K562 (cell line): ENCODE data around the gene KDM2B. TPM values are rescaled to one million over a fixed set of nuclear protein-coding genes. Genes with fewer than 3 reads are reported as not detected.

ENCODE experiments used
- BACH1 ChIP-seq: fragments of 200-800 bp; sonication (Bioruptor generic); IDR thresholded peaks from 2 replicates; pipeline ENCODE4 v1.6.1; 2016; ENCODE audit warnings: missing genetic modification characterization, missing compliant biosample characterization
- BRD4 ChIP-seq: fragments of 200-600 bp; sonication (generic); IDR thresholded peaks from 2 replicates; pipeline ENCODE4 v1.6.1; 2017; ENCODE audit warnings: inconsistent platforms
- DPF2 ChIP-seq: fragments of 450-650 bp; IDR thresholded peaks from 2 replicates; pipeline ENCODE4 v1.6.1; 2016
- GATAD2B ChIP-seq: fragments of 450-650 bp; IDR thresholded peaks from 2 replicates; pipeline ENCODE4 v1.6.1; 2017; ENCODE audit warnings: mild to moderate bottlenecking, borderline replicate concordance
- MEIS2 ChIP-seq: fragments of 450-650 bp; IDR thresholded peaks from 2 replicates; pipeline ENCODE4 v1.6.1; 2014; ENCODE audit warnings: mild to moderate bottlenecking; ENCODE audit not compliant: partially characterized antibody
- NCOA1 ChIP-seq: fragments of 450-650 bp; IDR thresholded peaks from 2 replicates; pipeline ENCODE4 v1.6.1; 2016; ENCODE audit warnings: low read depth
- NEUROD1 ChIP-seq: fragments of 150-350 bp; IDR thresholded peaks from 2 replicates; pipeline ENCODE4 v1.6.1; 2014; ENCODE audit warnings: borderline replicate concordance, low read length, low read depth; ENCODE audit not compliant: partially characterized antibody
- POU5F1 ChIP-seq: fragments of 150-350 bp; IDR thresholded peaks from 2 replicates; pipeline ENCODE4 v1.6.1; 2014; ENCODE audit warnings: borderline replicate concordance, low read length, low read depth, mild to moderate bottlenecking; ENCODE audit not compliant: partially characterized antibody
- TRIM24 ChIP-seq, 2 experiments: fragments of 450-650 bp; IDR thresholded peaks; 2 replicates each; pipeline ENCODE4 v1.6.1; 2016
- ZSCAN29 ChIP-seq: fragments of 450-650 bp; IDR thresholded peaks from 2 replicates; pipeline ENCODE4 v1.6.1; 2017
- polyA plus RNA-seq, 8 experiments: library from polyadenylated mRNA; depleted of rRNA in 4 of 8; stranded (reverse) in 5 of 8; unstranded in 3 of 8; fragments of >200 nt; fragmentation: Nextera tagmentation in 2 of 8; fragmentation: Illumina TruSeq in 1 of 8; extraction: Ambion mirVana in 2 of 8; extraction: Trizol in 1 of 8; gene quantifications; 2 replicates each; pipeline versions ENCODE4 v1.2.1 to v1.2.3, GENCODE V29; 2011 to 2014; ENCODE audit warnings: inconsistent platforms in 1 of 8, missing spikeins in 1 of 8
- total RNA-seq, 7 experiments: library from RNA; depleted of rRNA in 6 of 7; stranded (reverse); fragments of >200 nt in 6 of 7; fragmentation: Illumina TruSeq in 2 of 7; extraction: Trizol in 2 of 7; gene quantifications; 2 replicates each; pipeline versions ENCODE4 v1.2.1 to v1.2.3, GENCODE V29; 2011 to 2021; ENCODE audit warnings: low replicate concordance in 1 of 7
- TF ChIP-seq, protein P1 (sequence below): fragments of 450-650 bp; formaldehyde crosslinking; IDR thresholded peaks from 2 replicates; pipeline ENCODE4 v1.4.0; 2022; ENCODE audit warnings: mild to moderate bottlenecking, moderate library complexity
- TF ChIP-seq, protein P2 (sequence below): fragments of 450-650 bp; IDR thresholded peaks from one replicate; pipeline ENCODE4 v1.6.1; 2018; ENCODE audit warnings: mild to moderate bottlenecking, moderate library complexity; ENCODE audit not compliant: partially characterized antibody
- TF ChIP-seq, protein P3 (sequence below): fragments of 250-450 bp; sonication (Bioruptor Pico); IDR thresholded peaks from 2 replicates; pipeline ENCODE4 v1.4.0; 2020
- TF ChIP-seq, protein P4 (sequence below): fragments of 450-650 bp; IDR thresholded peaks from 2 replicates; pipeline ENCODE4 v1.6.1; 2018; ENCODE audit not compliant: partially characterized antibody
- TF ChIP-seq, protein P5 (sequence below), 2 experiments: fragments of 450-650 bp; conservative IDR thresholded peaks; 2 replicates each; pipeline ENCODE4 v1.6.1; 2017; ENCODE audit warnings: mild to moderate bottlenecking in 2 of 2, moderate library complexity in 2 of 2

KDM2B gene
- total and polyA plus RNA-seq, 9 of the 15 experiments (the other 6 are each of a cell fraction or from before 2014, with no cell fraction given) = 7.4 to 50.5 (median 22.5) TPM

DNA sequence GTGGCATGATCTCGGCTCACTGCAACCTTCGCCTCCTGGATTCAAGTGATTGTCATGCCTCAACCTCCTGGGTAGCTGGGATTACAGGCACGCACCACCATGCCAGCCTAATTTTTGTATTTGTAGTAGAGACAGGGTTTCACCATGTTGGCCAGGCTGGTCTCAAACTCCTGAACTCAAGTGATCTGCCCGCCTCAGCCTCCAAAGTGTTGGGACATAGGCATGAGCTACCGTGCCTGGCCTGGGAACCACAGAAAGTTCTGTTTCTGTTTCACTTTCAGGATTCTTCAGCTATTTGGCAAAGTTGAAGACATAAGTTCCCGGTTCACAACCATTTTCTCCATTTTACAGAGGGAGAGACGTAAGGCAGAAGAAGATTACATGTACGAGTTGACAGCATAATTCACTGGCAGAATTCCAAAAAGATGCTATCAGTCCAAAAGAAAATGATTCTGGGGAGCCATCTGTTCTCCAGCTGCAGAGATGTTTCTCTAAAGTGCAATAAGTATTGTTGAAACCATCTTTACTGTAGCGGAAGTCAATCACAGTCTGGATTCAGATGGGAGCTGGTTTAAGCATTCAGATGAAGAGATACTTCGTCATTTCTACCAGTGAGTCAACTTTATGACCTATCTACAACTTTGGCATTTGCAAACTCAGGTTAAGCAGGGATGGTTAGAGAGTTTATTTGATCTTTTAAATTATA is 189.1 kb downstream of the KDM2B start (continued):
- TF ChIP-seq, protein P1, sequence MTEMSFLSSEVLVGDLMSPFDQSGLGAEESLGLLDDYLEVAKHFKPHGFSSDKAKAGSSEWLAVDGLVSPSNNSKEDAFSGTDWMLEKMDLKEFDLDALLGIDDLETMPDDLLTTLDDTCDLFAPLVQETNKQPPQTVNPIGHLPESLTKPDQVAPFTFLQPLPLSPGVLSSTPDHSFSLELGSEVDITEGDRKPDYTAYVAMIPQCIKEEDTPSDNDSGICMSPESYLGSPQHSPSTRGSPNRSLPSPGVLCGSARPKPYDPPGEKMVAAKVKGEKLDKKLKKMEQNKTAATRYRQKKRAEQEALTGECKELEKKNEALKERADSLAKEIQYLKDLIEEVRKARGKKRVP (CRISPR knock-in tag) = no peak
- TF ChIP-seq, protein P2, sequence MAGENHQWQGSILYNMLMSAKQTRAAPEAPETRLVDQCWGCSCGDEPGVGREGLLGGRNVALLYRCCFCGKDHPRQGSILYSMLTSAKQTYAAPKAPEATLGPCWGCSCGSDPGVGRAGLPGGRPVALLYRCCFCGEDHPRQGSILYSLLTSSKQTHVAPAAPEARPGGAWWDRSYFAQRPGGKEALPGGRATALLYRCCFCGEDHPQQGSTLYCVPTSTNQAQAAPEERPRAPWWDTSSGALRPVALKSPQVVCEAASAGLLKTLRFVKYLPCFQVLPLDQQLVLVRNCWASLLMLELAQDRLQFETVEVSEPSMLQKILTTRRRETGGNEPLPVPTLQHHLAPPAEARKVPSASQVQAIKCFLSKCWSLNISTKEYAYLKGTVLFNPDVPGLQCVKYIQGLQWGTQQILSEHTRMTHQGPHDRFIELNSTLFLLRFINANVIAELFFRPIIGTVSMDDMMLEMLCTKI = no peak
- TF ChIP-seq, protein P3, sequence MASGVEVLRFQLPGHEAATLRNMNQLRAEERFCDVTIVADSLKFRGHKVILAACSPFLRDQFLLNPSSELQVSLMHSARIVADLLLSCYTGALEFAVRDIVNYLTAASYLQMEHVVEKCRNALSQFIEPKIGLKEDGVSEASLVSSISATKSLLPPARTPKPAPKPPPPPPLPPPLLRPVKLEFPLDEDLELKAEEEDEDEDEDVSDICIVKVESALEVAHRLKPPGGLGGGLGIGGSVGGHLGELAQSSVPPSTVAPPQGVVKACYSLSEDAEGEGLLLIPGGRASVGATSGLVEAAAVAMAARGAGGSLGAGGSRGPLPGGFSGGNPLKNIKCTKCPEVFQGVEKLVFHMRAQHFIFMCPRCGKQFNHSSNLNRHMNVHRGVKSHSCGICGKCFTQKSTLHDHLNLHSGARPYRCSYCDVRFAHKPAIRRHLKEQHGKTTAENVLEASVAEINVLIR = no peak
- TF ChIP-seq ZSCAN29 (no peak), BRD4 (no peak), DPF2 (peak; percentile 69; the same call in 1 of the 2 replicates), TRIM24 (IDR thresholded peaks at IDR 0.05) (no peak), GATAD2B (no peak), MEIS2 (peak; percentile 67), POU5F1 (no peak), NEUROD1 (no peak), BACH1 (tag) (no peak), NCOA1 (peak; percentile 77)
- TF ChIP-seq, protein P4, sequence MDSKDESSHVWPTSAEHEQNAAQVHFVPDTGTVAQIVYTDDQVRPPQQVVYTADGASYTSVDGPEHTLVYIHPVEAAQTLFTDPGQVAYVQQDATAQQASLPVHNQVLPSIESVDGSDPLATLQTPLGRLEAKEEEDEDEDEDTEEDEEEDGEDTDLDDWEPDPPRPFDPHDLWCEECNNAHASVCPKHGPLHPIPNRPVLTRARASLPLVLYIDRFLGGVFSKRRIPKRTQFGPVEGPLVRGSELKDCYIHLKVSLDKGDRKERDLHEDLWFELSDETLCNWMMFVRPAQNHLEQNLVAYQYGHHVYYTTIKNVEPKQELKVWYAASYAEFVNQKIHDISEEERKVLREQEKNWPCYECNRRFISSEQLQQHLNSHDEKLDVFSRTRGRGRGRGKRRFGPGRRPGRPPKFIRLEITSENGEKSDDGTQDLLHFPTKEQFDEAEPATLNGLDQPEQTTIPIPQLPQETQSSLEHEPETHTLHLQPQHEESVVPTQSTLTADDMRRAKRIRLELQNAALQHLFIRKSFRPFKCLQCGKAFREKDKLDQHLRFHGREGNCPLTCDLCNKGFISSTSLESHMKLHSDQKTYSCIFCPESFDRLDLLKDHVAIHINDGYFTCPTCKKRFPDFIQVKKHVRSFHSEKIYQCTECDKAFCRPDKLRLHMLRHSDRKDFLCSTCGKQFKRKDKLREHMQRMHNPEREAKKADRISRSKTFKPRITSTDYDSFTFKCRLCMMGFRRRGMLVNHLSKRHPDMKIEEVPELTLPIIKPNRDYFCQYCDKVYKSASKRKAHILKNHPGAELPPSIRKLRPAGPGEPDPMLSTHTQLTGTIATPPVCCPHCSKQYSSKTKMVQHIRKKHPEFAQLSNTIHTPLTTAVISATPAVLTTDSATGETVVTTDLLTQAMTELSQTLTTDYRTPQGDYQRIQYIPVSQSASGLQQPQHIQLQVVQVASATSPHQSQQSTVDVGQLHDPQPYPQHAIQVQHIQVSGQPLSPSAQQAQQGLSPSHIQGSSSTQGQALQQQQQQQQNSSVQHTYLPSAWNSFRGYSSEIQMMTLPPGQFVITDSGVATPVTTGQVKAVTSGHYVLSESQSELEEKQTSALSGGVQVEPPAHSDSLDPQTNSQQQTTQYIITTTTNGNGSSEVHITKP = peak; percentile 50
- TF ChIP-seq, protein P5, sequence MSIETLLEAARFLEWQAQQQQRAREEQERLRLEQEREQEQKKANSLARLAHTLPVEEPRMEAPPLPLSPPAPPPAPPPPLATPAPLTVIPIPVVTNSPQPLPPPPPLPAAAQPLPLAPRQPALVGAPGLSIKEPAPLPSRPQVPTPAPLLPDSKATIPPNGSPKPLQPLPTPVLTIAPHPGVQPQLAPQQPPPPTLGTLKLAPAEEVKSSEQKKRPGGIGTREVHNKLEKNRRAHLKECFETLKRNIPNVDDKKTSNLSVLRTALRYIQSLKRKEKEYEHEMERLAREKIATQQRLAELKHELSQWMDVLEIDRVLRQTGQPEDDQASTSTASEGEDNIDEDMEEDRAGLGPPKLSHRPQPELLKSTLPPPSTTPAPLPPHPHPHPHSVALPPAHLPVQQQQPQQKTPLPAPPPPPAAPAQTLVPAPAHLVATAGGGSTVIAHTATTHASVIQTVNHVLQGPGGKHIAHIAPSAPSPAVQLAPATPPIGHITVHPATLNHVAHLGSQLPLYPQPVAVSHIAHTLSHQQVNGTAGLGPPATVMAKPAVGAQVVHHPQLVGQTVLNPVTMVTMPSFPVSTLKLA (conservative IDR thresholded peaks at IDR 0.05) = 0 out of 4 replicates have a peak, but pooled peaks of 1 of the 2 experiments have one; percentile 17
